Fibroblast of villous mesenchyme (primary cell): ENCODE results near the gene ARPC2. TPM values are rescaled to one million over a fixed set of nuclear protein-coding genes. Genes with fewer than 3 reads are reported as not detected.

Experiments
- DNase-seq: peaks from one replicate; pipeline ENCODE4 v3.0.0-alpha.2; 2010; ENCODE audit warnings: low read depth
- H3K4me3 ChIP-seq: 2 replicates; pipeline ENCODE4 v1.5.1; 2011; ENCODE audit warnings: low read depth, mild to moderate bottlenecking, low read length
- CTCF ChIP-seq: IDR thresholded peaks from 2 replicates; pipeline ENCODE4 v1.5.1; 2012; ENCODE audit warnings: low read depth, mild to moderate bottlenecking, low read length; ENCODE audit not compliant: insufficient read depth
- total RNA-seq: library from RNA; depleted of rRNA; stranded (reverse); fragments of >200 nt; gene quantifications from 2 replicates; pipeline ENCODE4 v1.2.3, GENCODE V29; 2012

Gene ARPC2
- total RNA-seq, 1 donor = 482 TPM

GRCh38 chr2:218273908-218274249, 56.9 kb downstream of the ARPC2 start:
- no peak overlapping the region for H3K4me3 ChIP-seq
- no peak for DNase-seq
- no peak for TF ChIP-seq CTCF

- H3K4me3 ChIP-seq = no peak overlapping the region
- DNase-seq = no peak
- no peak for TF ChIP-seq CTCF
Measured at GRCh38 chr2:218274586-218274985, 57.6 kb downstream of the ARPC2 start.

- H3K4me3 ChIP-seq = no peak overlapping the region
- TF ChIP-seq CTCF = no peak
- DNase-seq = no peak
Measured at GRCh38 chr2:218275371-218276072, 58.5 kb downstream of the ARPC2 start.

- H3K4me3 ChIP-seq = no peak overlapping the region
- TF ChIP-seq CTCF = no peak
- no peak for DNase-seq
Measured at GRCh38 chr2:218276986-218277755, 60.2 kb downstream of the ARPC2 start.

GRCh38 chr2:218277921-218278320, 60.9 kb downstream of the ARPC2 start:
- no peak for DNase-seq
- H3K4me3 ChIP-seq = no peak overlapping the region
- TF ChIP-seq CTCF = no peak

GRCh38 chr2:218278531-218279360, 61.8 kb downstream of the ARPC2 start:
- no peak for DNase-seq
- no peak overlapping the region for H3K4me3 ChIP-seq
- TF ChIP-seq CTCF = no peak
